ENCODE measurements around the gene PRDM13. TPM values are rescaled to one million over a fixed set of nuclear protein-coding genes. Genes with fewer than 3 reads are reported as not detected.
A peak's percentile ranks its signal among the peaks of the same experiment; 100 is the strongest.

The PRDM13 gene
- total and polyA plus RNA-seq, 2 of the 13 experiments (the other 11 are each of a cell fraction or from before 2014, with no cell fraction given) = not detected

DNA sequence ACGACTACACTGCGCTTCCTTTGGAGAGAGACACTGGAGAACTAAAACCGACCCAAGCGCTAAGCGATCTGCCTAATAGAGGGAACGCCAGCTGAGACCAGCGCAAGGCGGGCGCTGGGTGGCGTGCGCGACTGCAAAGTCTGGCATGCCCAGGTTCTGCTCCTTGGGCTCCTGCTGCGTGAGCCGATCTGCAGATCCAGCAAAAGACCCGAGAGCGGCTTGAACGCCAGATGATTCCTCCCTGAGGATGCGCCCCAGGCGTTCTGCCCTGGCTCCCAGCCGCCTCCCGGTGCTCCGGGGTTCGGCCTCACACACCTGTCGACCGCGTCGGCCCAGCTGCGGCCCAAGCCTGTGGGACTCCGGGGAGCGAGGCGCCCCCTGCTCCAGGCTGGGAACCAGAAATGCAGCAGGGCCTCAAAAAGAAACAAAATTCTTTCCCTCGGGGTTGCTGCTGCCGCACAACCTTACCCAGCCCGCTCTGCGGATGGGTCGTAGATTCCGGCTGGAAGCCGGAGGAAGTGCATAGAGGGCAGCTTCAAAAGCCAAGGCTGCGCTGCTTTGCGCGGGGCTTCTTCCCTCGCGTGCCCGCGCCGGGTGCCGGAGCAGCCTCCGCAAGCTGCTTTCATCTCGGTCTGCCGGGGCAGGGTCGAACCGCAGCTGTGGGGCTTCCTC is 17.9 kb upstream of the PRDM13 start (continued):
- peak; percentile 84 for TF ChIP-seq RAD21 (CRISPR knock-in tag; IDR thresholded peaks at IDR 0.05)
- 0 out of 2 replicates have a peak, but pooled peaks have one; percentile 55 for TF ChIP-seq SALL2 (CRISPR knock-in tag; IDR thresholded peaks at IDR 0.05)
- TF ChIP-seq, protein P1, sequence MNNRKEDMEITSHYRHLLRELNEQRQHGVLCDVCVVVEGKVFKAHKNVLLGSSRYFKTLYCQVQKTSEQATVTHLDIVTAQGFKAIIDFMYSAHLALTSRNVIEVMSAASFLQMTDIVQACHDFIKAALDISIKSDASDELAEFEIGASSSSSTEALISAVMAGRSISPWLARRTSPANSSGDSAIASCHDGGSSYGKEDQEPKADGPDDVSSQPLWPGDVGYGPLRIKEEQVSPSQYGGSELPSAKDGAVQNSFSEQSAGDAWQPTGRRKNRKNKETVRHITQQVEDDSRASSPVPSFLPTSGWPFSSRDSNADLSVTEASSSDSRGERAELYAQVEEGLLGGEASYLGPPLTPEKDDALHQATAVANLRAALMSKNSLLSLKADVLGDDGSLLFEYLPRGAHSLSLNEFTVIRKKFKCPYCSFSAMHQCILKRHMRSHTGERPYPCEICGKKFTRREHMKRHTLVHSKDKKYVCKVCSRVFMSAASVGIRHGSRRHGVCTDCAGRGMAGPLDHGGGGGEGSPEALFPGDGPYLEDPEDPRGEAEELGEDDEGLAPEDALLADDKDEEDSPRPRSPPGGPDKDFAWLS (CRISPR knock-in tag; IDR thresholded peaks at IDR 0.05; ENCODE audit: borderline replicate concordance) = no peak
- peak; percentile 66; the same call in 1 of the 2 replicates for TF ChIP-seq RNF2 (conservative IDR thresholded peaks at IDR 0.05; ENCODE audit: low read depth)
- no peak for TF ChIP-seq KDM6A (CRISPR knock-in tag; IDR thresholded peaks at IDR 0.05; ENCODE audit: low read depth)
- TF ChIP-seq ARID3A (IDR thresholded peaks at IDR 0.05; ENCODE audit: low read depth, low read length) = no peak
- TF ChIP-seq ZSCAN21 (CRISPR knock-in tag; IDR thresholded peaks at IDR 0.05; ENCODE audit: borderline replicate concordance) = 0 out of 2 replicates have a peak, but pooled peaks have one; percentile 34
- TF ChIP-seq, protein P2, sequence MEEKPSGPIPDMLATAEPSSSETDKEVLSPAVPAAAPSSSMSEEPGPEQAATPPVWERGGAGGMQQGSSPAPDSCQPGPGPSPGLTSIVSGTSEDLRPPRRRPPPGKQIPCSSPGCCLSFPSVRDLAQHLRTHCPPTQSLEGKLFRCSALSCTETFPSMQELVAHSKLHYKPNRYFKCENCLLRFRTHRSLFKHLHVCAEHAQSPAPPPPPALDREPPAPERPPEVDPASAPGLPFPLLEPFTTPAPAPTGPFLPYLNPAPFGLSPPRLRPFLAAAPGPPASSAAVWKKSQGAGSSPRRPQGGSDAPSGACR (CRISPR knock-in tag; IDR thresholded peaks at IDR 0.05) = no peak
- peak; percentile 63 to 81; a peak in 2 of 4 replicates for TF ChIP-seq HMGXB4 (CRISPR knock-in tag; IDR thresholded peaks at IDR 0.05; ENCODE audit: borderline replicate concordance in 1 of 2, low read depth in 1 of 2)
- TF ChIP-seq NCOA1 (CRISPR knock-in tag; IDR thresholded peaks at IDR 0.05) = no peak
- no peak for TF ChIP-seq MAZ (IDR thresholded peaks at IDR 0.05; ENCODE audit: borderline replicate concordance, low read depth, low read length)
- peak; percentile 53; the same call in 1 of the 2 replicates for TF ChIP-seq MAZ (CRISPR knock-in tag; IDR thresholded peaks at IDR 0.05; ENCODE audit: low read depth)
- no peak for TF ChIP-seq JDP2 (CRISPR knock-in tag; IDR thresholded peaks at IDR 0.05; ENCODE audit: borderline replicate concordance)
- TF ChIP-seq, protein P3, sequence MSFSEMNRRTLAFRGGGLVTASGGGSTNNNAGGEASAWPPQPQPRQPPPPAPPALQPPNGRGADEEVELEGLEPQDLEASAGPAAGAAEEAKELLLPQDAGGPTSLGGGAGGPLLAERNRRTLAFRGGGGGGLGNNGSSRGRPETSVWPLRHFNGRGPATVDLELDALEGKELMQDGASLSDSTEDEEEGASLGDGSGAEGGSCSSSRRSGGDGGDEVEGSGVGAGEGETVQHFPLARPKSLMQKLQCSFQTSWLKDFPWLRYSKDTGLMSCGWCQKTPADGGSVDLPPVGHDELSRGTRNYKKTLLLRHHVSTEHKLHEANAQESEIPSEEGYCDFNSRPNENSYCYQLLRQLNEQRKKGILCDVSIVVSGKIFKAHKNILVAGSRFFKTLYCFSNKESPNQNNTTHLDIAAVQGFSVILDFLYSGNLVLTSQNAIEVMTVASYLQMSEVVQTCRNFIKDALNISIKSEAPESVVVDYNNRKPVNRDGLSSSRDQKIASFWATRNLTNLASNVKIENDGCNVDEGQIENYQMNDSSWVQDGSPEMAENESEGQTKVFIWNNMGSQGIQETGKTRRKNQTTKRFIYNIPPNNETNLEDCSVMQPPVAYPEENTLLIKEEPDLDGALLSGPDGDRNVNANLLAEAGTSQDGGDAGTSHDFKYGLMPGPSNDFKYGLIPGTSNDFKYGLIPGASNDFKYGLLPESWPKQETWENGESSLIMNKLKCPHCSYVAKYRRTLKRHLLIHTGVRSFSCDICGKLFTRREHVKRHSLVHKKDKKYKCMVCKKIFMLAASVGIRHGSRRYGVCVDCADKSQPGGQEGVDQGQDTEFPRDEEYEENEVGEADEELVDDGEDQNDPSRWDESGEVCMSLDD (CRISPR knock-in tag; IDR thresholded peaks at IDR 0.05; ENCODE audit: borderline replicate concordance) = 0 out of 2 replicates have a peak, but pooled peaks have one; percentile 31
- 0 out of 2 replicates have a peak, but pooled peaks have one; percentile 24 for TF ChIP-seq ZBTB7B (CRISPR knock-in tag; IDR thresholded peaks at IDR 0.05)
- TF ChIP-seq SRSF9 (IDR thresholded peaks at IDR 0.05; ENCODE audit: borderline replicate concordance, insufficient read depth, low read depth, low read length, poor library complexity, severe bottlenecking) = no peak
- TF ChIP-seq XRCC5 (optimal IDR thresholded peaks at IDR 0.05; ENCODE audit: low read length) = peak; percentile 60
- TF ChIP-seq MEIS1 (CRISPR knock-in tag; IDR thresholded peaks at IDR 0.05; ENCODE audit: borderline replicate concordance) = 0 out of 2 replicates have a peak, but pooled peaks have one; percentile 41
- TF ChIP-seq ZNF674 (CRISPR knock-in tag; IDR thresholded peaks at IDR 0.05; ENCODE audit: low read depth) = no peak

Measured in HepG2 (cell line).